Endothelial cell of umbilical vein (primary cell): ENCODE measurements around the gene PSMD3. TPM values are rescaled to one million over a fixed set of nuclear protein-coding genes. Genes with fewer than 3 reads are reported as not detected.

Experiments used
- BruUV-seq: library from RNA; stranded (reverse); fragments of 400-500 nt; replicated peaks from 2 replicates; lab custom pipeline; 2021; lab: Mats Ljungman, UMichigan
- CTCF ChIA-PET: fragments of 300-600, 350-600 bp; sonication (Branson Sonifier 250); formaldehyde crosslinking; loops from one replicate; lab custom pipeline; 2021; ENCODE audit warnings: antibody characterized with exemption, inconsistent platforms; lab: Charles Lee
- POLR2A ChIA-PET: fragments of 300-600, 350-600 bp; sonication (Branson Sonifier 250); formaldehyde crosslinking; loops from one replicate; lab custom pipeline; 2021; ENCODE audit warnings: antibody characterized with exemption, inconsistent platforms; lab: Charles Lee
- DNase-seq: peaks from one replicate; pipeline ENCODE4 v3.0.0-alpha.2; 2011; ENCODE audit warnings: low read depth, low spot score
- FAIRE-seq: peaks from 2 replicates; lab custom pipeline; 2011; peaks lifted over from hg19 to GRCh38; lab: Jason Lieb, UNC
- H2AFZ ChIP-seq: 2 replicates; pipeline ENCODE4 v1.6.0; 2012; ENCODE audit warnings: low read depth, low read length, control low read depth, inconsistent platforms
- H3K27ac ChIP-seq: 2 replicates; pipeline ENCODE4 v1.5.1; 2011; ENCODE audit warnings: low read depth, mild to moderate bottlenecking, control low read depth, low read length, moderate library complexity; ENCODE audit not compliant: insufficient read depth
- H3K27me3 ChIP-seq, 2 experiments: 2 replicates each; pipeline versions ENCODE4 v1.6.0 to v1.6.1; 2011; ENCODE audit warnings: low read length in 2 of 2, mixed read lengths in 1 of 2; ENCODE audit not compliant: control insufficient read depth in 2 of 2, insufficient read depth in 2 of 2
- H3K36me3 ChIP-seq, 2 experiments: 2 replicates in 1 of 2; 3 replicates in 1 of 2; pipeline ENCODE4 v1.5.1; 2011; ENCODE audit warnings: low read length in 2 of 2, mild to moderate bottlenecking in 1 of 2, moderate library complexity in 1 of 2; ENCODE audit not compliant: control insufficient read depth in 2 of 2, insufficient read depth in 2 of 2; ENCODE audit errors: extremely low read depth in 1 of 2
- H3K4me1 ChIP-seq: 3 replicates; pipeline ENCODE4 v1.5.1; 2011; ENCODE audit warnings: mild to moderate bottlenecking, low read length; ENCODE audit not compliant: control insufficient read depth, insufficient read depth; ENCODE audit errors: extremely low read depth
- H3K4me2 ChIP-seq: 2 replicates; pipeline ENCODE4 v1.6.1; 2011; ENCODE audit warnings: low read length, control low read depth, mixed read lengths; ENCODE audit not compliant: insufficient read depth
- H3K4me3 ChIP-seq, 3 experiments: fragments of 200-600 bp in 1 of 3; sonication (generic), shearing (Covaris generic) in 1 of 3; replicated peaks in 1 of 3; 2 replicates each; pipeline ENCODE4 v1.5.1; 2011 to 2016; ENCODE audit warnings: control low read depth in 3 of 3, low read length in 3 of 3, mild to moderate bottlenecking in 2 of 3, inconsistent platforms in 1 of 3, low read depth in 1 of 3, moderate library complexity in 1 of 3; ENCODE audit not compliant: insufficient read depth in 1 of 3
- H3K79me2 ChIP-seq: 2 replicates; pipeline ENCODE4 v1.6.0; 2012; ENCODE audit warnings: low read length, inconsistent platforms; ENCODE audit not compliant: control insufficient read depth, insufficient read depth
- H3K9ac ChIP-seq: replicated peaks from 2 replicates; pipeline ENCODE3; 2011; ENCODE audit warnings: low read length, control low read depth; ENCODE audit not compliant: insufficient read depth; ENCODE audit errors: extremely low read depth
- H3K9me1 ChIP-seq: replicated peaks from 3 replicates; pipeline ENCODE4 v1.6.0; 2011; ENCODE audit warnings: mild to moderate bottlenecking, low read length; ENCODE audit not compliant: control insufficient read depth, insufficient read depth; ENCODE audit errors: extremely low read depth
- H3K9me3 ChIP-seq: replicated peaks from 2 replicates; pipeline ENCODE4 v1.5.1; 2012; ENCODE audit warnings: low read length, inconsistent platforms; ENCODE audit not compliant: control insufficient read depth, insufficient read depth
- H4K20me1 ChIP-seq: replicated peaks from 2 replicates; pipeline ENCODE3; 2011; ENCODE audit warnings: mild to moderate bottlenecking, low read length; ENCODE audit not compliant: control insufficient read depth, insufficient read depth; ENCODE audit errors: extremely low read depth
- EZH2 ChIP-seq: IDR thresholded peaks from 2 replicates; pipeline ENCODE4 v1.6.1; 2012; ENCODE audit warnings: borderline replicate concordance, low read depth, mild to moderate bottlenecking, moderate library complexity, low read length, inconsistent platforms; ENCODE audit not compliant: severe bottlenecking
- FOS ChIP-seq: IDR thresholded peaks from 2 replicates; pipeline ENCODE4 v1.6.1; 2011; ENCODE audit warnings: mild to moderate bottlenecking, low read length, moderate library complexity, borderline replicate concordance; ENCODE audit not compliant: insufficient read depth
- GATA2 ChIP-seq: IDR thresholded peaks from 2 replicates; pipeline ENCODE4 v1.7.0; 2011; ENCODE audit warnings: low read depth, mild to moderate bottlenecking, moderate library complexity, mixed read lengths, low read length; ENCODE audit not compliant: insufficient read length, insufficient read depth
- JUN ChIP-seq: IDR thresholded peaks from 2 replicates; pipeline ENCODE4 v1.6.1; 2011; ENCODE audit warnings: borderline replicate concordance, low read depth; ENCODE audit not compliant: insufficient read length, insufficient read depth
- MAX ChIP-seq: IDR thresholded peaks from 2 replicates; pipeline ENCODE4 v1.6.1; 2011; ENCODE audit not compliant: insufficient read depth, insufficient read length
- MYC ChIP-seq: IDR thresholded peaks from one replicate; pipeline ENCODE4 v1.6.1; 2011; ENCODE audit warnings: mild to moderate bottlenecking, low read depth, low read length
- POLR2A ChIP-seq: IDR thresholded peaks from 2 replicates; pipeline ENCODE4 v1.6.1; 2012; ENCODE audit warnings: low read depth, mild to moderate bottlenecking, control low read depth, low read length
- POLR2AphosphoS5 ChIP-seq: IDR thresholded peaks from 2 replicates; pipeline ENCODE4 v1.6.1; 2012; ENCODE audit warnings: low read depth, mild to moderate bottlenecking, control low read depth, low read length, moderate library complexity; ENCODE audit not compliant: insufficient read depth
- dilution Hi-C: fragments of 300-500 bp; cut with MboI; formaldehyde crosslinking; loops from one replicate; pipeline ENCODE4 v1.15.0; 2019; ENCODE audit warnings: low sequenced_read_pairs; ENCODE audit not compliant: extremely low pct_ligation_motif_present
- intact Hi-C: fragments of 100-400 bp; cut with micrococcal nuclease; formaldehyde crosslinking; loops from one replicate; pipeline ENCODE4 v1.10.0; 2022
- polyA plus RNA-seq, 4 experiments: library from polyadenylated mRNA; depleted of rRNA in 3 of 4; stranded (reverse) in 3 of 4; unstranded in 1 of 4; fragments of >200 nt; gene quantifications; 2 replicates each; pipeline versions ENCODE4 v1.2.1 to v1.2.3, GENCODE V29; 2011 to 2012; ENCODE audit warnings: missing spikeins in 1 of 4
- total RNA-seq: library from RNA; stranded (reverse); gene quantifications from 2 replicates; pipeline ENCODE4 v1.2.3, GENCODE V29; 2021
- TF ChIP-seq, protein P1 (sequence below), 2 donors: IDR thresholded peaks; 1 replicate in 1 of 2; 2 replicates in 1 of 2; pipeline ENCODE4 v1.5.1; 2011; ENCODE audit warnings: low read length in 2 of 2, mild to moderate bottlenecking in 2 of 2, moderate library complexity in 2 of 2, control low read depth in 1 of 2, inconsistent platforms in 1 of 2, low read depth in 1 of 2; ENCODE audit not compliant: insufficient read depth in 1 of 2; ENCODE audit errors: extremely low read depth in 1 of 2

The PSMD3 gene
- total and polyA plus RNA-seq, 2 donors (not counting 3 experiments of a cell fraction or from before 2014, with no cell fraction given), result 120 to 136 TPM

DNA sequence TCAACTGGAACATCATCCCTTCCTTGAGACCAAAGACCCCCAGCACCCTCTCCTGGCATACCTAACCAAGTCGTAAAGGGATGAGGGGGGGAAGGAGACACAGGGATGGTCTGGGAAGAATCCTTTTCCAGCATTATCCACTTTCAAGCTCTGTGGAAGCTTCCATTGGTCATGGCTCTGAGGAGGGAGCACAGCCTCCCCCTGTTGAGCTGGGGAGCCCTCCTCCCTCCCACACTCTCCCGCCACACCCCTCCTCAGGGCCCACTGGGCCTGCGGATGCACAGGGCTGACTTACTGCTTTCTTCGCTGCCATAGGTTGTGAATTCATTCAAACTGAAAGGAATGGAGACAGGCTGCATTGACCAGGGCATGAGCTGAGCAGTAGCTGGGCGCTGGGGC, 47.0 kb downstream of the PSMD3 start:
- TF ChIP-seq JUN, result no peak
- TF ChIP-seq POLR2A, result no peak
- no peak for TF ChIP-seq MAX
- TF ChIP-seq, protein P1, sequence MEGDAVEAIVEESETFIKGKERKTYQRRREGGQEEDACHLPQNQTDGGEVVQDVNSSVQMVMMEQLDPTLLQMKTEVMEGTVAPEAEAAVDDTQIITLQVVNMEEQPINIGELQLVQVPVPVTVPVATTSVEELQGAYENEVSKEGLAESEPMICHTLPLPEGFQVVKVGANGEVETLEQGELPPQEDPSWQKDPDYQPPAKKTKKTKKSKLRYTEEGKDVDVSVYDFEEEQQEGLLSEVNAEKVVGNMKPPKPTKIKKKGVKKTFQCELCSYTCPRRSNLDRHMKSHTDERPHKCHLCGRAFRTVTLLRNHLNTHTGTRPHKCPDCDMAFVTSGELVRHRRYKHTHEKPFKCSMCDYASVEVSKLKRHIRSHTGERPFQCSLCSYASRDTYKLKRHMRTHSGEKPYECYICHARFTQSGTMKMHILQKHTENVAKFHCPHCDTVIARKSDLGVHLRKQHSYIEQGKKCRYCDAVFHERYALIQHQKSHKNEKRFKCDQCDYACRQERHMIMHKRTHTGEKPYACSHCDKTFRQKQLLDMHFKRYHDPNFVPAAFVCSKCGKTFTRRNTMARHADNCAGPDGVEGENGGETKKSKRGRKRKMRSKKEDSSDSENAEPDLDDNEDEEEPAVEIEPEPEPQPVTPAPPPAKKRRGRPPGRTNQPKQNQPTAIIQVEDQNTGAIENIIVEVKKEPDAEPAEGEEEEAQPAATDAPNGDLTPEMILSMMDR (IDR thresholded peaks at IDR 0.05; ENCODE audit: extremely low read depth in 1 of 2, insufficient read depth in 1 of 2, low read depth in 1 of 2, low read length in 2 of 2), result no peak
- TF ChIP-seq MYC, result no peak
- TF ChIP-seq EZH2, result no peak
- TF ChIP-seq FOS, result no peak
- no peak for TF ChIP-seq GATA2
- no peak for TF ChIP-seq POLR2AphosphoS5
- intact Hi-C loops, result loop anchor here (1.0 to 2.0 kb wide), 4 partner anchors 14 to 68 kb away; partner anchors contain the start of gene PSMD3
- H3K36me3 ChIP-seq, result peaks cover 2 to 39% of the 10 kb centered on the region in 2 experiments

More for the DNA sequence above, 47.0 kb downstream of the PSMD3 start:
- no TSS peak for BruUV-seq
- no peak for DNase-seq
- FAIRE-seq, result no peak
- no peaks in the 10 kb centered on the region for H3K79me2 ChIP-seq
- POLR2A ChIA-PET, result interaction anchor here (1.1 kb wide), 1 partner anchor 13 kb away, joined by 6 read pairs; no protein-coding TSS in a partner anchor
- no peaks in the 10 kb centered on the region for H4K20me1 ChIP-seq
- dilution Hi-C loops, result no loop called here
- no peak overlapping the region for H3K4me2 ChIP-seq
- H2AFZ ChIP-seq, result no peak overlapping the region
- H3K4me3 ChIP-seq, result no peak overlapping the region
- CTCF ChIA-PET, result interaction anchor here (0.6 to 5.5 kb wide), 18 partner anchors 9 to 164 kb away, joined by 3 to 246 read pairs (median 4); partner anchors contain the start of genes CSF3 and PSMD3
- peaks cover 42% of the 10 kb centered on the region for H3K4me1 ChIP-seq
- H3K9ac ChIP-seq, result no peak overlapping the region
- H3K9me3 ChIP-seq, result no peaks in the 10 kb centered on the region
- no peaks in the 10 kb centered on the region for H3K9me1 ChIP-seq
- H3K27ac ChIP-seq, result no peak overlapping the region
- no peaks in the 10 kb centered on the region for H3K27me3 ChIP-seq
